Bronchial epithelial cell (primary cell): ENCODE data around the gene P2RX4. TPM values are rescaled to one million over a fixed set of nuclear protein-coding genes. Genes with fewer than 3 reads are reported as not detected.

Experiments used
- DNase-seq: peaks from one replicate; pipeline ENCODE4 v3.0.0-alpha.2; 2010; ENCODE audit warnings: low read depth
- FAIRE-seq: peaks from 2 replicates; lab custom pipeline; 2011; peaks lifted over from hg19 to GRCh38; lab: Jason Lieb, UNC
- H3K27me3 ChIP-seq: 2 replicates; pipeline ENCODE4 v1.5.1; 2011; ENCODE audit warnings: low read length; ENCODE audit not compliant: control insufficient read depth, insufficient read depth
- H3K36me3 ChIP-seq: 2 replicates; pipeline ENCODE4 v1.5.1; 2011; ENCODE audit warnings: low read length; ENCODE audit not compliant: control insufficient read depth, insufficient read depth
- H3K4me3 ChIP-seq: 2 replicates; pipeline ENCODE4 v1.5.1; 2011; ENCODE audit warnings: mild to moderate bottlenecking, low read depth, low read length, control low read depth
- CTCF ChIP-seq: IDR thresholded peaks from 2 replicates; pipeline ENCODE4 v1.5.1; 2011; ENCODE audit warnings: mild to moderate bottlenecking, moderate library complexity, low read length, control low read depth, inconsistent platforms; ENCODE audit not compliant: insufficient read depth, severe bottlenecking
- total RNA-seq: library from RNA; depleted of rRNA; stranded (reverse); fragments of >200 nt; gene quantifications from 2 replicates; pipeline ENCODE4 v1.2.1, GENCODE V29; 2014

The P2RX4 gene
- total RNA-seq, 1 donor from 2014 or later, result 13.4 TPM

GRCh38 chr12:121175383-121176119 is 34.4 kb upstream of the P2RX4 start:
- H3K4me3 ChIP-seq, result no peak overlapping the region
- no peak for FAIRE-seq
- no peak for DNase-seq
- H3K27me3 ChIP-seq, result no peaks in the 10 kb centered on the region
- no peaks in the 10 kb centered on the region for H3K36me3 ChIP-seq
- no peak for TF ChIP-seq CTCF

GRCh38 chr12:121176826-121177529 is 33.0 kb upstream of the P2RX4 start:
- no peak for TF ChIP-seq CTCF
- Histone ChIP-seq H3K4me3 (no peak overlapping the region), H3K27me3 (no peaks in the 10 kb centered on the region), H3K36me3 (no peaks in the 10 kb centered on the region)
- no peak for DNase-seq
- FAIRE-seq, result no peak

- H3K36me3 ChIP-seq, result no peaks in the 10 kb centered on the region
- DNase-seq (no peak), FAIRE-seq (no peak)
- no peak overlapping the region for H3K4me3 ChIP-seq
- no peak for TF ChIP-seq CTCF
- H3K27me3 ChIP-seq, result no peaks in the 10 kb centered on the region
Measured at GRCh38 chr12:121181181-121181580, 28.7 kb upstream of the P2RX4 start.

DNA sequence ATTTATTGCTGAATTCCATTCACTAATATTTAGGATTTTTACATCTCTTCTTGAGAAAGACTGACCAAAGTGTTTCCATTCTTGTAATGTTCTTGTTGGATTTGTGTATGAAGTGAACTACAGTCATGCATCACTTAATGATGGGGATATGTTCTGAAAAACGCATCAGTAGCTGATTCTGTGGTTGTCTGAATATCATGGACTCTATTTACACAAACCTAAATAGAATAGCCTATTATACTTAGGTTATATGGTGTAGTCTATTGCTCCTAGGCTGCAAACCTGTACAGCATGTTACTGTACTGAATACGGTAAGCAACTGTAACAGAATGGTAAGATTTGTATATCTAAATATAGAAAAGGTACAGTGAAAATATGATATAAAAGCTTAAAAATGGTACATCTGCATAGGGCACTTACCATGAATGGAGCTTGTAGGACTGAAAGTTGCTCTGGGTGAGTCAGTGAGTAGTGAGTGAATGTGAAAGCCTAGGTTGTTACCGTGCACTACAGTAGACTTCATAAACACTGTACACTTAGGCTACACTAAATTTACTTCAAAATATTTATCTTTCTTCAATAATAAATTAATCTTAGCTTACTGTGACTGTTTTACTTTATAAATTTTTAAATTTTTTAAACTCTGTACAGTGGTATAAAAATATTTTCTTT is 27.6 kb upstream of the P2RX4 start:
- Histone ChIP-seq H3K36me3 (no peaks in the 10 kb centered on the region), H3K4me3 (no peak overlapping the region), H3K27me3 (no peaks in the 10 kb centered on the region)
- DNase-seq (no peak), FAIRE-seq (no peak)
- no peak for TF ChIP-seq CTCF

GRCh38 chr12:121184425-121184824 is 25.5 kb upstream of the P2RX4 start:
- no peaks in the 10 kb centered on the region for H3K36me3 ChIP-seq
- peak; percentile 65 for TF ChIP-seq CTCF
- no peak for FAIRE-seq
- no peak overlapping the region for H3K4me3 ChIP-seq
- no peaks in the 10 kb centered on the region for H3K27me3 ChIP-seq
- DNase-seq, result peak; percentile 89
